ENCODE results near the gene MAPT.

DNA sequence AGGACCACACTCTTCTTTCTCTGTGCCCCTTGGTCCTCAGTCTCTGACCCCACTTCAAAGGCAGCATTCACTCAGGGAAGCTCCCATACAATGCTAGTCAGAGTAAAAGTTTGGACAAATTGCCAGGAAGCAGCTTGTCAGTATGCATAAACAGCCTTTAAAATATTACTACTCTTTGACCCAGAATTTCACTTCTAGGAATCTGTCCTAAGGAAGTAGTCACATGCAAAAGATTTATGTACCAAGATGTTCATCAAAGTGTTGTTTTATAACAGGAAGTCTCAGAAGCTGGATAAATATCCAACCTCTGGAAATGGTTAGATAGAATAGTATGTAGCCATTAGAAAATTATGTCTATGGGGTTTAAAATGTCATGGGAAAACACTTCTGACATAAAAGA is 31.0 kb downstream of the MAPT start:
- TF ChIP-seq CTCF (IDR thresholded peaks at IDR 0.05) (no peak), POLR2AphosphoS5 (IDR thresholded peaks at IDR 0.05) (no peak), POLR2A (IDR thresholded peaks at IDR 0.05) (no peak), EP300 (IDR thresholded peaks at IDR 0.05) (no peak)
